Keratinocyte (primary cell): ENCODE measurements around the gene KCND2. TPM values are rescaled to one million over a fixed set of nuclear protein-coding genes. Genes with fewer than 3 reads are reported as not detected.

Experiments used
- DNase-seq: peaks from one replicate; pipeline ENCODE4 v3.0.0-alpha.2; 2011; ENCODE audit warnings: low read depth, missing footprints, low spot score
- FAIRE-seq: peaks from 2 replicates; lab custom pipeline; 2011; peaks lifted over from hg19 to GRCh38; lab: Jason Lieb, UNC
- H2AFZ ChIP-seq: 2 replicates; pipeline ENCODE4 v1.6.0; 2012; ENCODE audit warnings: low read length, control low read depth, inconsistent platforms; ENCODE audit not compliant: control insufficient read depth
- H3K27ac ChIP-seq: 2 replicates; pipeline ENCODE4 v1.5.1; 2011; ENCODE audit warnings: low read length; ENCODE audit not compliant: control insufficient read depth, insufficient read depth
- H3K27me3 ChIP-seq: 3 replicates; pipeline ENCODE4 v1.6.0; 2011; ENCODE audit warnings: low read length; ENCODE audit not compliant: control insufficient read depth, insufficient read depth; ENCODE audit errors: extremely low read depth
- H3K36me3 ChIP-seq, 2 experiments: 2 replicates in 1 of 2; 3 replicates in 1 of 2; pipeline ENCODE4 v1.5.1; 2011; ENCODE audit warnings: low read length in 2 of 2, mild to moderate bottlenecking in 1 of 2; ENCODE audit not compliant: control insufficient read depth in 2 of 2, insufficient read depth in 2 of 2; ENCODE audit errors: extremely low read depth in 1 of 2
- H3K4me1 ChIP-seq: 3 replicates; pipeline ENCODE4 v1.5.1; 2011; ENCODE audit warnings: low read length; ENCODE audit not compliant: control insufficient read depth, insufficient read depth; ENCODE audit errors: extremely low read depth
- H3K4me2 ChIP-seq: 3 replicates; pipeline ENCODE4 v1.6.0; 2011; ENCODE audit warnings: low read depth, low read length; ENCODE audit not compliant: control insufficient read depth, insufficient read depth; ENCODE audit errors: extremely low read depth
- H3K4me3 ChIP-seq, 3 experiments: fragments of 200-600 bp in 1 of 3; sonication (generic) in 1 of 3; 2 replicates in 2 of 3; 3 replicates in 1 of 3; pipeline ENCODE4 v1.5.1; 2011 to 2016; ENCODE audit warnings: low read length in 3 of 3, mild to moderate bottlenecking in 3 of 3, control low read depth in 2 of 3, inconsistent platforms in 1 of 3, low read depth in 1 of 3, mixed read lengths in 1 of 3, mixed run types in 1 of 3, moderate library complexity in 1 of 3; ENCODE audit not compliant: control insufficient read depth in 2 of 3, insufficient read depth in 2 of 3; ENCODE audit errors: extremely low read depth in 1 of 3
- H3K79me2 ChIP-seq: 2 replicates; pipeline ENCODE4 v1.6.0; 2012; ENCODE audit warnings: low read length; ENCODE audit not compliant: control insufficient read depth, insufficient read depth
- H3K9ac ChIP-seq: 3 replicates; pipeline ENCODE4 v1.6.0; 2011; ENCODE audit warnings: low read length; ENCODE audit not compliant: control insufficient read depth, insufficient read depth; ENCODE audit errors: extremely low read depth
- H3K9me1 ChIP-seq: 3 replicates; pipeline ENCODE4 v1.6.0; 2011; ENCODE audit warnings: low read length; ENCODE audit not compliant: control insufficient read depth, insufficient read depth; ENCODE audit errors: extremely low read depth
- H3K9me3 ChIP-seq: 2 replicates; pipeline ENCODE4 v1.5.1; 2012; ENCODE audit warnings: low read depth, low read length; ENCODE audit not compliant: control insufficient read depth
- H4K20me1 ChIP-seq: 3 replicates; pipeline ENCODE4 v1.6.0; 2011; ENCODE audit warnings: low read length; ENCODE audit not compliant: control insufficient read depth, insufficient read depth; ENCODE audit errors: extremely low read depth
- EZH2 ChIP-seq: IDR thresholded peaks from one replicate; pipeline ENCODE4 v1.6.1; 2012; ENCODE audit warnings: inconsistent platforms, mild to moderate bottlenecking, low read length, moderate library complexity
- dilution Hi-C: fragments of 300-500 bp; cut with MboI; formaldehyde crosslinking; loops from one replicate; pipeline ENCODE4 v1.7.0; 2020; ENCODE audit warnings: low sequenced_read_pairs; ENCODE audit not compliant: extremely low pct_ligation_motif_present
- polyA plus RNA-seq, 5 experiments: library from polyadenylated mRNA; depleted of rRNA in 3 of 5; stranded (reverse) in 3 of 5; stranded (forward) in 1 of 5; unstranded in 1 of 5; fragments of >200 nt; gene quantifications; 1 replicate in 1 of 5; 2 replicates in 3 of 5; 3 replicates in 1 of 5; pipeline versions ENCODE4 v1.2.1 to v1.2.3, GENCODE V29; 2011 to 2012; ENCODE audit warnings: missing spikeins in 2 of 5, low read depth in 1 of 5, low replicate concordance in 1 of 5
- TF ChIP-seq, protein P1 (sequence below), 3 experiments: IDR thresholded peaks in 1 of 3; conservative IDR thresholded peaks in 1 of 3; optimal IDR thresholded peaks in 1 of 3; 2 replicates in 2 of 3; 3 replicates in 1 of 3; pipeline versions ENCODE3 to v1.5.1; 2011; ENCODE audit warnings: low read length in 3 of 3, mild to moderate bottlenecking in 3 of 3, moderate library complexity in 2 of 3, control low read depth in 1 of 3, inconsistent platforms in 1 of 3; ENCODE audit not compliant: insufficient read depth in 2 of 3; ENCODE audit errors: extremely low read depth in 1 of 3

The KCND2 gene
- polyA plus RNA-seq, 1 donor (not counting 4 experiments of a cell fraction or from before 2014, with no cell fraction given): not detected

DNA sequence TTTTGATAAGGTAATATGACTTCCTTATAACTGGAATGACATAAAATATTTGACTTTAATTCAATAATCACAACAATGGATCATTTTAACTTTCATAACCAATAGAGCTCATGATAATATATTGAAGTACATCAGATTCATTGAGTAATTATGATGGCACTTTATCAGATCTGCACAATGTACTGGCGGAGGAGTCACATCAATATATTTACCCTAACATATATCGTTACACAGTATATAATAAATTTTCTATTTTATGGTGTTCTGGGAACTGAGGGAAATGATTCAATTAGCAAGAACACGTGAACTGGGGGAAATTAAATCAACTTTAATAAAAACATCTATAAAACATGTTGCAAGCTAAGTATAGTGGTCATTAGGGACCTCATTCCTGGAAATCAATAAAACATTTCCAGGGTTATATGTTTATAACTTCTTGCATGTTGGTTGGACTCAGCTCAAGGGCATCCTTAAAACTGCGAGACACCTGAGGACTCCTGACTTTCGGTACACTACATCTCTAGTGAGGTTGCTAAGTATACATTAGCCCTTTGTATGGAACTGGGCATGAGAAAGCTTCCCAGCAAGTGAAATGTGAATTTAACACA is 254.0 kb downstream of the KCND2 start:
- no peaks in the 10 kb centered on the region for H3K79me2 ChIP-seq
- no peaks in the 10 kb centered on the region for H3K9me3 ChIP-seq
- H3K9me1 ChIP-seq: no peaks in the 10 kb centered on the region
- no peak overlapping the region for H3K4me3 ChIP-seq
- DNase-seq (no peak), FAIRE-seq (no peak)
- H3K4me2 ChIP-seq: no peak overlapping the region
- H3K9ac ChIP-seq: no peak overlapping the region
- H2AFZ ChIP-seq: no peak overlapping the region
- H3K4me1 ChIP-seq: no peaks in the 10 kb centered on the region
- H3K36me3 ChIP-seq: no peaks in the 10 kb centered on the region
- no peaks in the 10 kb centered on the region for H3K27me3 ChIP-seq
- TF ChIP-seq, protein P1, sequence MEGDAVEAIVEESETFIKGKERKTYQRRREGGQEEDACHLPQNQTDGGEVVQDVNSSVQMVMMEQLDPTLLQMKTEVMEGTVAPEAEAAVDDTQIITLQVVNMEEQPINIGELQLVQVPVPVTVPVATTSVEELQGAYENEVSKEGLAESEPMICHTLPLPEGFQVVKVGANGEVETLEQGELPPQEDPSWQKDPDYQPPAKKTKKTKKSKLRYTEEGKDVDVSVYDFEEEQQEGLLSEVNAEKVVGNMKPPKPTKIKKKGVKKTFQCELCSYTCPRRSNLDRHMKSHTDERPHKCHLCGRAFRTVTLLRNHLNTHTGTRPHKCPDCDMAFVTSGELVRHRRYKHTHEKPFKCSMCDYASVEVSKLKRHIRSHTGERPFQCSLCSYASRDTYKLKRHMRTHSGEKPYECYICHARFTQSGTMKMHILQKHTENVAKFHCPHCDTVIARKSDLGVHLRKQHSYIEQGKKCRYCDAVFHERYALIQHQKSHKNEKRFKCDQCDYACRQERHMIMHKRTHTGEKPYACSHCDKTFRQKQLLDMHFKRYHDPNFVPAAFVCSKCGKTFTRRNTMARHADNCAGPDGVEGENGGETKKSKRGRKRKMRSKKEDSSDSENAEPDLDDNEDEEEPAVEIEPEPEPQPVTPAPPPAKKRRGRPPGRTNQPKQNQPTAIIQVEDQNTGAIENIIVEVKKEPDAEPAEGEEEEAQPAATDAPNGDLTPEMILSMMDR (optimal IDR thresholded peaks at IDR 0.05 in 1 of 3, IDR thresholded peaks at IDR 0.05 in 1 of 3, conservative IDR thresholded peaks at IDR 0.05 in 1 of 3; ENCODE audit: extremely low read depth in 1 of 3, insufficient read depth in 2 of 3, low read length in 3 of 3): no peak
- TF ChIP-seq EZH2: no peak
- H4K20me1 ChIP-seq: no peaks in the 10 kb centered on the region
- no peak overlapping the region for H3K27ac ChIP-seq
- dilution Hi-C loops: no loop called here

DNA sequence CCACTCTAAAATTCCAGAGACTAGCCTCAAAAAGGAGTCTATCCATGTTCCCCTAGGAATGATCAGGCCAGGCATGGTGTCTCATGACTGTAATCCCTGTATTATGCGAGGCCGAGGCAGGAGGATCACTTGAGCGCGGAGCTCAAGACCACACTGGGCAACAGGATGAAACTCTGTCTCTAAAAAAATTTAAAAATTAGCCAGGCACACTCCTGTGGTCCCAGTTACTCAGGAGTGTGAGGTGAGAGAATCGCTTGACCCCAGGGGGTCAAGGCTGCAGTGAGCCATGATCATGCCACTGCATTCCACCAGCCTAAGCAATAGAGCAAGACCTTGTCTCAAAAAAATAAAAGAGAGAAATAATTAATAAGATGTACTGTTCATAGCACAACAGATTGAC is 256.8 kb downstream of the KCND2 start:
- no peak for FAIRE-seq
- no peak for DNase-seq
- no peaks in the 10 kb centered on the region for H4K20me1 ChIP-seq
- H3K79me2 ChIP-seq: no peaks in the 10 kb centered on the region
- dilution Hi-C loops: no loop called here
- TF ChIP-seq, protein P1 (optimal IDR thresholded peaks at IDR 0.05 in 1 of 3, IDR thresholded peaks at IDR 0.05 in 1 of 3, conservative IDR thresholded peaks at IDR 0.05 in 1 of 3; ENCODE audit: extremely low read depth in 1 of 3, insufficient read depth in 2 of 3, low read length in 3 of 3): no peak
- no peak for TF ChIP-seq EZH2
- H3K36me3 ChIP-seq: no peaks in the 10 kb centered on the region
- no peak overlapping the region for H3K4me2 ChIP-seq
- no peak overlapping the region for H3K4me3 ChIP-seq
- no peak overlapping the region for H2AFZ ChIP-seq
- no peaks in the 10 kb centered on the region for H3K9me1 ChIP-seq
- no peaks in the 10 kb centered on the region for H3K27me3 ChIP-seq
- H3K9me3 ChIP-seq: no peaks in the 10 kb centered on the region
- no peak overlapping the region for H3K27ac ChIP-seq
- H3K4me1 ChIP-seq: no peaks in the 10 kb centered on the region
- H3K9ac ChIP-seq: no peak overlapping the region
